Adrenal gland (tissue), 12 donors: ENCODE results near the gene HMCN2. TPM values are rescaled to one million over a fixed set of nuclear protein-coding genes. Genes with fewer than 3 reads are reported as not detected.

Experiments used
- DNase-seq, 7 donors: peaks; one replicate each; pipeline ENCODE4 v3.0.0-alpha.2; 2019 to 2020
- H3K27ac ChIP-seq, 5 donors: fragments of 200-600 bp; sonication (generic) in 4 of 5; 1 replicate in 3 of 5; 2 replicates in 2 of 5; pipeline versions ENCODE4 v1.5.1 to v1.8.0; 2016 to 2020; ENCODE audit warnings: mild to moderate bottlenecking in 1 of 5
- H3K27me3 ChIP-seq: fragments of 200-600 bp; 2 replicates; pipeline ENCODE4 v1.8.0; 2021
- H3K36me3 ChIP-seq, 2 donors: fragments of 200-600 bp; replicated peaks in 1 of 2; 1 replicate in 1 of 2; 2 replicates in 1 of 2; pipeline versions ENCODE4 v1.5.1 to v1.8.0; 2018 to 2022
- H3K4me1 ChIP-seq, 2 donors: fragments of 200-600 bp; replicated peaks in 1 of 2; 1 replicate in 1 of 2; 2 replicates in 1 of 2; pipeline versions ENCODE4 v1.5.1 to v1.8.0; 2018 to 2021
- H3K4me3 ChIP-seq, 4 donors: fragments of 200-600 bp; sonication (generic) in 3 of 4; one replicate each; pipeline ENCODE4 v1.5.1; 2016 to 2018
- H3K9me3 ChIP-seq, 3 donors: fragments of 200-600 bp; sonication (generic) in 1 of 3; replicated peaks in 1 of 3; 1 replicate in 2 of 3; 2 replicates in 1 of 3; pipeline versions ENCODE4 v1.5.1 to v1.8.0; 2016 to 2021
- POLR2A ChIP-seq, 2 donors: fragments of 450-650 bp; IDR thresholded peaks; one replicate each; pipeline ENCODE4 v1.6.1; 2017; ENCODE audit warnings: antibody characterized with exemption in 2 of 2, mild to moderate bottlenecking in 2 of 2, moderate library complexity in 1 of 2
- WGBS, 4 donors: extraction: QIAGEN DNeasy Blood & Tissue Kit in 2 of 4; methylation state at CpG; one replicate each; pipeline versions ENCODE4 v1.1.5 to v1.1.7; 2013 to 2017; 5-methylcytosine and 5-hydroxymethylcytosine counted together
- intact Hi-C, 2 donors: fragments of 100-400 bp; cut with DNase I; formaldehyde crosslinking; loops; one replicate each; pipeline versions ENCODE4 v1.14.1 to v1.15.0; 2022 to 2023
- polyA plus RNA-seq, 3 donors: library from polyadenylated mRNA; stranded (reverse); fragments of 200-250 nt in 2 of 3; fragments of 350-450 nt in 1 of 3; fragmentation: Illumina TruSeq in 1 of 3; extraction: RNeasy Lipid Tissue Mini Kit (QIAGEN cat#74804) in 1 of 3; gene quantifications; one replicate each; pipeline ENCODE4 v1.2.3, GENCODE V29; 2013 to 2014
- total RNA-seq, 9 donors: library from RNA; depleted of rRNA in 4 of 9; stranded (reverse); fragments of >200 nt in 4 of 9; fragments of 120-200 nt in 1 of 9; fragmentation: NEBNext Ultra II Directional in 1 of 9; extraction: Animal tissue kit (Norgen Biotek cat#: 25700) in 1 of 9; gene quantifications; one replicate each; pipeline versions ENCODE4 v1.1.0 to v1.2.4, GENCODE V29; 2013 to 2023
- TF ChIP-seq, protein P1 (sequence below), 6 experiments: fragments of 450-650 bp in 4 of 6; fragments of 200-600 bp in 2 of 6; sonication (generic) in 1 of 6; IDR thresholded peaks; 1 replicate in 5 of 6; 2 replicates in 1 of 6; pipeline versions ENCODE4 v1.5.1 to v1.8.0; 2016 to 2021; ENCODE audit warnings: antibody characterized with exemption in 6 of 6, mild to moderate bottlenecking in 2 of 6, moderate library complexity in 1 of 6
- donor health status: healthy with polysubstance abuse.
- donor health status: Bipolar disorder and iron deficiency.
- donor health status: DM: yes; HTN: yes; CAD: no.
- donor health status: DM: no; HTN: no; CAD: no.
- donor health status: DM: no; HTN: no; CAD: no.
- donor health status: DM: yes; HTN: yes; CAD: no.

Gene HMCN2
- total and polyA plus RNA-seq, 12 donors: 0.05 to 25.8 (median 0.42) TPM; not detected in 1

DNA sequence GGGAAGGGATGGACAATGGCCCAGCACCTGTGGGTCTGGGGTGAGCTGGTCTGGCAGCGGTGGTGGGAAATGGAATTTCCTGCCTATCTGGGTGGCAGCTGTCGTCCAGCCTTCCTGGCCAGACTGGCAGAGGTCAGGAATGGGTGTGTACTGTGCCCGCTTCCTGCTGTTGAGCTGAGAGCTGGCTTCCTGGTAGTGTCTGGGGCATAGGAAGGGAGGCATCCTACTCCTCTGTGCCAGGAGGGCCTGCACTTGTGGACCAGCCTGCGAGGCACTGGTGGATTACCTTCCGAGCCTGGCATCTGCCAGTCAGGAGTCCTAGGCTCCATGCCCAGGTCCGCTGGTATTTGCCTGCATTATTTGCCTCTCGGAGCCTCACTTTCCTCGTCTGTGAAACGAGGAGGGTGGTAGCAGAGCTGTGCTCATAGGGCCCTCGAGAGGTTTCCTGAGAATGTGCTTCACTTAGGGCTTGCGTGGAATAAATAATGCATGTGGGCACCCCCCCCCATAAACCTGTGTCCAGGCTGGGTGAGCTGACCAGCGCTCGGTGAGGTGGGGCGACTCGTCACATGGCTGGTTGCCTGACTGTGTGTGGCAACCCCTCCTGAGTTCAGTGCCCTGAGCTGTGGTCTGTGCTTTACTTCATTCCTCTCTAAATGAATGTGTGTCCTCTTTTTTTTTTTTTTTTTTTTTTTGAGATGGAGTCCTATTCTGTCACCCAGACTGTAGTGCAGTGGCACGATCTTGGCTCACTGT is 47.7 kb downstream of the HMCN2 start:
- TF ChIP-seq POLR2A (IDR thresholded peaks at IDR 0.05): no peak
- TF ChIP-seq, protein P1, sequence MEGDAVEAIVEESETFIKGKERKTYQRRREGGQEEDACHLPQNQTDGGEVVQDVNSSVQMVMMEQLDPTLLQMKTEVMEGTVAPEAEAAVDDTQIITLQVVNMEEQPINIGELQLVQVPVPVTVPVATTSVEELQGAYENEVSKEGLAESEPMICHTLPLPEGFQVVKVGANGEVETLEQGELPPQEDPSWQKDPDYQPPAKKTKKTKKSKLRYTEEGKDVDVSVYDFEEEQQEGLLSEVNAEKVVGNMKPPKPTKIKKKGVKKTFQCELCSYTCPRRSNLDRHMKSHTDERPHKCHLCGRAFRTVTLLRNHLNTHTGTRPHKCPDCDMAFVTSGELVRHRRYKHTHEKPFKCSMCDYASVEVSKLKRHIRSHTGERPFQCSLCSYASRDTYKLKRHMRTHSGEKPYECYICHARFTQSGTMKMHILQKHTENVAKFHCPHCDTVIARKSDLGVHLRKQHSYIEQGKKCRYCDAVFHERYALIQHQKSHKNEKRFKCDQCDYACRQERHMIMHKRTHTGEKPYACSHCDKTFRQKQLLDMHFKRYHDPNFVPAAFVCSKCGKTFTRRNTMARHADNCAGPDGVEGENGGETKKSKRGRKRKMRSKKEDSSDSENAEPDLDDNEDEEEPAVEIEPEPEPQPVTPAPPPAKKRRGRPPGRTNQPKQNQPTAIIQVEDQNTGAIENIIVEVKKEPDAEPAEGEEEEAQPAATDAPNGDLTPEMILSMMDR (IDR thresholded peaks at IDR 0.05): no peak
- no peaks in the 10 kb centered on the region for H3K27me3 ChIP-seq
- H3K4me3 ChIP-seq: no peak overlapping the region
- H3K27ac ChIP-seq: no peak overlapping the region
- no peak for DNase-seq
- no peaks in the 10 kb centered on the region for H3K4me1 ChIP-seq
- WGBS, 4 donors: 77 to 88% (median 83%) methylated on average over 6 to 16 of the region's 16 CpGs
- intact Hi-C loops: no loop called here
- H3K9me3 ChIP-seq: no peaks in the 10 kb centered on the region
- no peaks in the 10 kb centered on the region for H3K36me3 ChIP-seq

DNA sequence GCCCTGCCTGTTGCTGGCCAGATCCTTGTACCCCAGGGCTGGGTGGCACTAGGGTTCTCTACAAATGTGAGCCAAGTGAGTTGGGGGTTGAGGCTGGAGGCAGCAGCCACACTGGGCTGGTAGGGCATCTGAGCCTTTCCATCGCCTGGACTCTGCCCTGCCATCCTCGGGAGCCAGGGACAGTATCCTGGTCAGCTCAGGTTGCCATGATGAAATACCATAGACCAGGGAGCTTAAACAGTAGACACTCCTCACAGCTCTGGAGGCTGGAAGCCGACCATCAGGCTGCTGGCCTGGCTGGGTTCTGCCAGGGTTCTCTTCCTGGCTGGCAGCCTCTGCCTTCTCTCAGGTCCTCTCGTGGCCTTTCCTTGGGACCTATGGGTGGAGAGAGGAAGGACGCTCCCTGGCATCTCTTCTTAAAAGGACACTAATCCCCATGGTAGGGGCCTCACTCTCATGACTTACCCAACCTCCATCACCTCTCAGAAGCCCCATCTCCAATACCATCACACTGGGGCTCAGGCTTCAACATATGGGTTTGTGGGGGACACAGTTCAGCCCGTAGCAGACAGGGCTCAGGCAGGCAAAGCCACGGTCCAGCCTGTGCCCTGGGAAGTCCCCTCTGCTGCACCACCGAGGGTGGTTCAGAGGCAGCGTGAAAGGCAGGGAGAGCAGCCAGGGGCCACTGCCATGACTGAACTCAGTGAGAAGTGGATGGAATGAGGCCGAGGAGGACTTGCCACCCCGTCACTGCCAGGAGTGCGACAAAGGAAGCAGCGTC is 50.1 kb downstream of the HMCN2 start:
- Histone ChIP-seq H3K9me3 (no peaks in the 10 kb centered on the region), H3K27ac (no peak overlapping the region)

GRCh38 chr9:130316430-130316829 is 50.9 kb downstream of the HMCN2 start:
- 70 to 95% (median 79%) methylated on average over 7 to 8 of the region's 8 CpGs for WGBS, 4 donors
- no peaks in the 10 kb centered on the region for H3K27me3 ChIP-seq
- DNase-seq: no peak
- H3K9me3 ChIP-seq: no peaks in the 10 kb centered on the region
- H3K36me3 ChIP-seq: no peaks in the 10 kb centered on the region
- TF ChIP-seq, protein P1 (IDR thresholded peaks at IDR 0.05): no peak
- TF ChIP-seq POLR2A (IDR thresholded peaks at IDR 0.05): no peak
- intact Hi-C loops: no loop called here
- no peaks in the 10 kb centered on the region for H3K4me1 ChIP-seq
- H3K27ac ChIP-seq: no peak overlapping the region
- H3K4me3 ChIP-seq: no peak overlapping the region

More for the DNA sequence above, 50.1 kb downstream of the HMCN2 start:
- no peaks in the 10 kb centered on the region for H3K27me3 ChIP-seq
- H3K4me3 ChIP-seq: no peak overlapping the region
- TF ChIP-seq, protein P1 (IDR thresholded peaks at IDR 0.05): no peak
- TF ChIP-seq POLR2A (IDR thresholded peaks at IDR 0.05): no peak
- DNase-seq: no peak
- no peaks in the 10 kb centered on the region for H3K36me3 ChIP-seq
- H3K4me1 ChIP-seq: no peaks in the 10 kb centered on the region
- intact Hi-C loops: no loop called here
- WGBS, 4 donors: 75 to 88% (median 84%) methylated on average over 9 to 13 of the region's 13 CpGs

- intact Hi-C loops: no loop called here
- no peak overlapping the region for H3K4me3 ChIP-seq
- no peaks in the 10 kb centered on the region for H3K9me3 ChIP-seq
- DNase-seq: no peak
- TF ChIP-seq, protein P1 (IDR thresholded peaks at IDR 0.05): no peak
- no peak for TF ChIP-seq POLR2A (IDR thresholded peaks at IDR 0.05)
- H3K27me3 ChIP-seq: peaks cover 3% of the 10 kb centered on the region
- no peaks in the 10 kb centered on the region for H3K4me1 ChIP-seq
- H3K36me3 ChIP-seq: no peaks in the 10 kb centered on the region
- 60 to 88% (median 85%) methylated on average over 1 to 19 of the region's 19 CpGs for WGBS, 4 donors
- no peak overlapping the region for H3K27ac ChIP-seq
Observed at GRCh38 chr9:130319300-130319699, 53.7 kb downstream of the HMCN2 start.
